Glutamatergic neuron (in vitro differentiated cells): ENCODE measurements around the gene ALX4. TPM values are rescaled to one million over a fixed set of nuclear protein-coding genes. Genes with fewer than 3 reads are reported as not detected.

Experiments used
- DNase-seq: peaks from one replicate; pipeline ENCODE4 v3.0.0; 2022
- H3K27ac Mint-ChIP-seq: one replicate; pipeline ENCODE4 v1.8.0; 2020; ENCODE audit warnings: mild to moderate bottlenecking, mixed read lengths, inconsistent platforms; ENCODE audit not compliant: unreplicated experiment
- H3K27me3 Mint-ChIP-seq: one replicate; pipeline ENCODE4 v1.8.0; 2020; ENCODE audit warnings: mild to moderate bottlenecking, moderate library complexity, mixed read lengths, inconsistent platforms; ENCODE audit not compliant: unreplicated experiment
- H3K36me3 Mint-ChIP-seq: one replicate; pipeline ENCODE4 v1.8.0; 2020; ENCODE audit warnings: mild to moderate bottlenecking, mixed read lengths, inconsistent platforms; ENCODE audit not compliant: unreplicated experiment
- H3K4me1 Mint-ChIP-seq: one replicate; pipeline ENCODE4 v1.8.0; 2020; ENCODE audit warnings: mild to moderate bottlenecking, low read depth, mixed read lengths, inconsistent platforms; ENCODE audit not compliant: unreplicated experiment
- H3K4me3 Mint-ChIP-seq: one replicate; pipeline ENCODE4 v1.8.0; 2020; ENCODE audit warnings: mild to moderate bottlenecking, mixed read lengths, inconsistent platforms; ENCODE audit not compliant: unreplicated experiment
- H3K9me3 Mint-ChIP-seq: one replicate; pipeline ENCODE4 v1.8.0; 2020; ENCODE audit warnings: mild to moderate bottlenecking, moderate library complexity, mixed read lengths, inconsistent platforms; ENCODE audit not compliant: unreplicated experiment
- total RNA-seq: library from RNA; stranded (reverse); fragmentation: NEBNext Ultra II Directional; extraction: Animal tissue kit (Norgen Biotek cat#: 25700); gene quantifications from one replicate; pipeline ENCODE4 v1.2.1, GENCODE V29; 2021; ENCODE audit not compliant: unreplicated experiment
- TF ChIP-seq, protein P1 (sequence below): fragments of 200-600 bp; sonication (generic); IDR thresholded peaks from one replicate; pipeline ENCODE4 v1.5.0; 2021; ENCODE audit not compliant: partially characterized antibody, unreplicated experiment

Gene ALX4
- total RNA-seq, 1 donor from 2014 or later: not detected

- Mint-ChIP-seq H3K27me3 (peaks cover 42% of the 10 kb centered on the region), H3K27ac (no peak overlapping the region), H3K9me3 (peaks cover 4% of the 10 kb centered on the region), H3K4me3 (peak overlapping the region; percentile 28), H3K36me3 (no peaks in the 10 kb centered on the region), H3K4me1 (peaks cover 6% of the 10 kb centered on the region)
- TF ChIP-seq, protein P1, sequence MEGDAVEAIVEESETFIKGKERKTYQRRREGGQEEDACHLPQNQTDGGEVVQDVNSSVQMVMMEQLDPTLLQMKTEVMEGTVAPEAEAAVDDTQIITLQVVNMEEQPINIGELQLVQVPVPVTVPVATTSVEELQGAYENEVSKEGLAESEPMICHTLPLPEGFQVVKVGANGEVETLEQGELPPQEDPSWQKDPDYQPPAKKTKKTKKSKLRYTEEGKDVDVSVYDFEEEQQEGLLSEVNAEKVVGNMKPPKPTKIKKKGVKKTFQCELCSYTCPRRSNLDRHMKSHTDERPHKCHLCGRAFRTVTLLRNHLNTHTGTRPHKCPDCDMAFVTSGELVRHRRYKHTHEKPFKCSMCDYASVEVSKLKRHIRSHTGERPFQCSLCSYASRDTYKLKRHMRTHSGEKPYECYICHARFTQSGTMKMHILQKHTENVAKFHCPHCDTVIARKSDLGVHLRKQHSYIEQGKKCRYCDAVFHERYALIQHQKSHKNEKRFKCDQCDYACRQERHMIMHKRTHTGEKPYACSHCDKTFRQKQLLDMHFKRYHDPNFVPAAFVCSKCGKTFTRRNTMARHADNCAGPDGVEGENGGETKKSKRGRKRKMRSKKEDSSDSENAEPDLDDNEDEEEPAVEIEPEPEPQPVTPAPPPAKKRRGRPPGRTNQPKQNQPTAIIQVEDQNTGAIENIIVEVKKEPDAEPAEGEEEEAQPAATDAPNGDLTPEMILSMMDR: no peak
- no peak for DNase-seq
These were observed 4.4 kb downstream of the ALX4 start for GRCh38 chr11:44305470-44306051.

GRCh38 chr11:44305026-44305469 lies 4.9 kb downstream of the ALX4 start:
- H3K36me3 Mint-ChIP-seq: no peaks in the 10 kb centered on the region

GRCh38 chr11:44304091-44305025 lies 5.6 kb downstream of the ALX4 start:
- Mint-ChIP-seq H3K27ac (no peak overlapping the region), H3K36me3 (no peaks in the 10 kb centered on the region), H3K4me3 (no peak overlapping the region), H3K4me1 (peaks cover 6% of the 10 kb centered on the region), H3K9me3 (peaks cover 4% of the 10 kb centered on the region), H3K27me3 (peaks cover 42% of the 10 kb centered on the region)
- DNase-seq: peak; percentile 58
- TF ChIP-seq, protein P1: no peak

More at GRCh38 chr11:44305026-44305469, 4.9 kb downstream of the ALX4 start:
- Mint-ChIP-seq H3K4me3 (peak overlapping the region; percentile 28), H3K9me3 (peaks cover 4% of the 10 kb centered on the region), H3K4me1 (peaks cover 6% of the 10 kb centered on the region), H3K27ac (no peak overlapping the region), H3K27me3 (peaks cover 42% of the 10 kb centered on the region)
- no peak for DNase-seq
- TF ChIP-seq, protein P1: no peak

DNA sequence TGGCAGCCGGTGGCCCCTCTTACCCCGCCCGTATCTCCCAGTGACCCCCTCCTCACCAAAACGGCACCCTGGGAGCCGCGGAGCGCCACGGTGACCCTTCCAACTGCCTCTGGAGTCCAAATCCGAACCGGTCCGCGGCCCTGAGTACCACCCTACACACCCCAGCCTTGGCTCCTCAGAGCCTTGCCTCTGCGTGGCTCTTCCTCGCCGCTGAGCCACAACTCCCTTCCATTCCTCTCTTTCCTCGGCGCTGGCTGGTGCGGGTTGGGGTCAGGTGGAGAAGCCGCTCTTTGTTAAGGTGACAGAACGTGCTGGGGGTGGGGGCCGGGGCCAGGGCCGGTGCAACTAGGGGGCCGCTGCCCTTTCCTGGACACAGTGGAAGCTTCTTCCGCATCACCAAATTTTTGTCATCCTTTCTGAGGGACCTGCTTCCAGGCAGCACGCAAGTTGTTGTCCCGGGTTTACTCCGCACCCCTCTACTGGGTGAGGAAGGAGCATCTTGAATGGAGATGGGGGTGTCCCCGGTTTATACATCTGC lies 6.5 kb downstream of the ALX4 start:
- Mint-ChIP-seq H3K27ac (no peak overlapping the region), H3K36me3 (no peaks in the 10 kb centered on the region), H3K9me3 (peaks cover 4% of the 10 kb centered on the region), H3K27me3 (peaks cover 37% of the 10 kb centered on the region), H3K4me1 (peaks cover 6% of the 10 kb centered on the region), H3K4me3 (no peak overlapping the region)
- no peak for DNase-seq
- TF ChIP-seq, protein P1: no peak
